ENCODE results near the gene TRIP12. TPM values are rescaled to one million over a fixed set of nuclear protein-coding genes. Genes with fewer than 3 reads are reported as not detected.
A peak's percentile ranks its signal among the peaks of the same experiment; 100 is the strongest.

Gene TRIP12
- total and polyA plus RNA-seq, 2 of the 13 experiments (the other 11 are each of a cell fraction or from before 2014, with no cell fraction given): 72.1 to 153 TPM

- no peak for DNase-seq (ENCODE audit: low spot score)
- Histone ChIP-seq H3K79me2 (ENCODE audit: insufficient read depth, low read length) (peaks cover 83% of the 10 kb centered on the region), H4K20me1 (ENCODE audit: insufficient read depth, low read length) (peaks cover 5% of the 10 kb centered on the region; the same call in 1 of the 2 replicates), H3K27me3 (ENCODE audit: control insufficient read depth in 1 of 2, insufficient read depth in 2 of 2, low read length in 2 of 2) (no peaks in the 10 kb centered on the region), H3K9me3 (ENCODE audit: low read length) (no peaks in the 10 kb centered on the region), H3K4me3 (replicated peaks in 1 of 3; ENCODE audit: insufficient read depth in 1 of 3, low read depth in 2 of 3, low read length in 3 of 3) (no peak overlapping the region), H2AFZ (ENCODE audit: low read length) (no peak overlapping the region), H3K9ac (ENCODE audit: insufficient read depth, low read depth, low read length) (no peak overlapping the region), H3K4me2 (ENCODE audit: low read depth, low read length) (no peak overlapping the region), H3K4me1 (ENCODE audit: insufficient read depth, low read length) (no peaks in the 10 kb centered on the region), H3K36me3 (replicated peaks in 1 of 2; ENCODE audit: control insufficient read depth in 1 of 2, insufficient read depth in 2 of 2, low read length in 2 of 2) (peaks cover 4 to 36% of the 10 kb centered on the region in 2 experiments), H3K27ac (ENCODE audit: extremely low read length, insufficient read depth, low read length) (no peak overlapping the region)
- no TSS peak for BruUV-seq (replicated peaks)
- ChIA-PET CTCF (ENCODE audit: low intra/inter-chr PET ratio, low total read pairs) (no interaction called here), POLR2A (no interaction called here)
- in situ Hi-C loops (cut with HindIII; ENCODE audit: extremely low pct_ligation_motif_present, low pct_unique_long_range_greater_than_20kb) (no loop called here), intact Hi-C loops (cut with micrococcal nuclease; ENCODE audit: unreplicated experiment) (no loop called here)
- no peak for FAIRE-seq
- 93% methylated on average over 2 of the region's 2 CpGs for WGBS (ENCODE audit: low lambda C conversion rate)
- TF ChIP-seq ZNF121 (CRISPR knock-in tag; IDR thresholded peaks at IDR 0.05): peak; percentile 83
- no peak for TF ChIP-seq ZNF501 (CRISPR knock-in tag; IDR thresholded peaks at IDR 0.05)
- ATAC-seq: no peak
Measured at GRCh38 chr2:229865033-229865432, 56.8 kb downstream of the TRIP12 start.

DNA sequence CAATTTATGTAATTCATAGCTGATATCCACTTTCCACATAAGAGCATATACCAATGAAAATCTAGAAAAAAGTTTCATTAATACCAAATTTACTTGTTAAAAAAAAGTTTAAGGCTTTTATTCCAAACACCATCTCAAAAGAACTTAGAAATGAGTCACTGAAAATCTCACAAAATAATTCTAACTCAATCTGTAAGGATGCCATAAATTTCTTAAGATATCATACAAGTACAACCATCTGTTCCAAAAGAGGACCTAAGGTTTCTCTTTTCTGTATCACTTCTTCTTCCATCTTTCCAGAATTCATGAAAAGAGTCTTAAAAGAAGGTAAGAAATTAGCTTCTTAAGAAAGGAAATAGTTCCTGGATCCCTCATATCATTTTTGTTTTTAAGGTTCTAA, 60.4 kb downstream of the TRIP12 start:
- Histone ChIP-seq H2AFZ (ENCODE audit: low read length) (no peak overlapping the region), H3K36me3 (replicated peaks in 1 of 2; ENCODE audit: control insufficient read depth in 1 of 2, insufficient read depth in 2 of 2, low read length in 2 of 2) (peaks cover 15 to 43% of the 10 kb centered on the region in 2 experiments), H3K4me2 (ENCODE audit: low read depth, low read length) (no peak overlapping the region), H3K9me3 (ENCODE audit: low read length) (no peaks in the 10 kb centered on the region), H3K4me3 (replicated peaks in 1 of 3; ENCODE audit: insufficient read depth in 1 of 3, low read depth in 2 of 3, low read length in 3 of 3) (no peak overlapping the region), H3K79me2 (ENCODE audit: insufficient read depth, low read length) (peaks cover 55% of the 10 kb centered on the region), H4K20me1 (ENCODE audit: insufficient read depth, low read length) (no peaks in the 10 kb centered on the region; the same call in 1 of the 2 replicates), H3K27me3 (ENCODE audit: control insufficient read depth in 1 of 2, insufficient read depth in 2 of 2, low read length in 2 of 2) (no peaks in the 10 kb centered on the region), H3K27ac (ENCODE audit: extremely low read length, insufficient read depth, low read length) (no peak overlapping the region), H3K9ac (ENCODE audit: insufficient read depth, low read depth, low read length) (no peak overlapping the region), H3K4me1 (ENCODE audit: insufficient read depth, low read length) (no peaks in the 10 kb centered on the region)
- in situ Hi-C loops (cut with HindIII; ENCODE audit: extremely low pct_ligation_motif_present, low pct_unique_long_range_greater_than_20kb) (no loop called here), intact Hi-C loops (cut with micrococcal nuclease; ENCODE audit: unreplicated experiment) (no loop called here)
- POLR2A ChIA-PET: no interaction called here
- DNase-seq (ENCODE audit: low spot score): no peak
- no peak for TF ChIP-seq HES4 (CRISPR knock-in tag; IDR thresholded peaks at IDR 0.05; ENCODE audit: borderline replicate concordance)
- TF ChIP-seq, protein P1, sequence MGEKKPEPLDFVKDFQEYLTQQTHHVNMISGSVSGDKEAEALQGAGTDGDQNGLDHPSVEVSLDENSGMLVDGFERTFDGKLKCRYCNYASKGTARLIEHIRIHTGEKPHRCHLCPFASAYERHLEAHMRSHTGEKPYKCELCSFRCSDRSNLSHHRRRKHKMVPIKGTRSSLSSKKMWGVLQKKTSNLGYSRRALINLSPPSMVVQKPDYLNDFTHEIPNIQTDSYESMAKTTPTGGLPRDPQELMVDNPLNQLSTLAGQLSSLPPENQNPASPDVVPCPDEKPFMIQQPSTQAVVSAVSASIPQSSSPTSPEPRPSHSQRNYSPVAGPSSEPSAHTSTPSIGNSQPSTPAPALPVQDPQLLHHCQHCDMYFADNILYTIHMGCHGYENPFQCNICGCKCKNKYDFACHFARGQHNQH (CRISPR knock-in tag; IDR thresholded peaks at IDR 0.05): no peak
- no peak for TF ChIP-seq NFIC (IDR thresholded peaks at IDR 0.05; ENCODE audit: low read length)
- CTCF ChIA-PET (ENCODE audit: low intra/inter-chr PET ratio, low total read pairs): no interaction called here
- ATAC-seq: no peak
- FAIRE-seq: no peak
- BruUV-seq (replicated peaks): no TSS peak
